Spleen (tissue), 11 donors: ENCODE data around the gene NFU1. TPM values are rescaled to one million over a fixed set of nuclear protein-coding genes. Genes with fewer than 3 reads are reported as not detected.

Experiments
- DNase-seq: peaks from one replicate; pipeline ENCODE4 v3.0.0-alpha.2; 2020
- H3K27ac ChIP-seq, 8 donors: fragments of 200-600 bp; sonication (generic) in 7 of 8; 1 replicate in 4 of 8; 2 replicates in 4 of 8; pipeline versions ENCODE4 v1.5.0 to v1.8.0; 2016 to 2021; ENCODE audit warnings: inconsistent platforms in 4 of 8, mild to moderate bottlenecking in 4 of 8, moderate library complexity in 1 of 8
- H3K27me3 ChIP-seq, 7 donors: fragments of 200-600 bp; sonication (generic) in 6 of 7; replicated peaks in 1 of 7; 1 replicate in 4 of 7; 2 replicates in 3 of 7; pipeline versions ENCODE4 v1.5.0 to v1.8.0; 2016 to 2021; ENCODE audit warnings: inconsistent platforms in 3 of 7, mild to moderate bottlenecking in 1 of 7
- H3K36me3 ChIP-seq, 6 donors: fragments of 200-600 bp; sonication (generic) in 5 of 6; 1 replicate in 4 of 6; 2 replicates in 2 of 6; pipeline versions ENCODE4 v1.5.0 to v1.8.0; 2016 to 2021; ENCODE audit warnings: inconsistent platforms in 2 of 6
- H3K4me1 ChIP-seq, 6 donors: fragments of 200-600 bp; sonication (generic) in 5 of 6; 1 replicate in 3 of 6; 2 replicates in 3 of 6; pipeline versions ENCODE4 v1.5.0 to v1.8.0; 2016 to 2021; ENCODE audit warnings: inconsistent platforms in 3 of 6
- H3K4me3 ChIP-seq, 8 donors: fragments of 200-600 bp; sonication (generic) in 7 of 8; 1 replicate in 4 of 8; 2 replicates in 4 of 8; pipeline versions ENCODE4 v1.5.0 to v1.8.0; 2016 to 2021; ENCODE audit warnings: inconsistent platforms in 4 of 8, mild to moderate bottlenecking in 4 of 8, moderate library complexity in 2 of 8
- H3K9me3 ChIP-seq, 8 donors: fragments of 200-600 bp; sonication (generic) in 7 of 8; 1 replicate in 4 of 8; 2 replicates in 4 of 8; pipeline versions ENCODE4 v1.5.0 to v1.8.0; 2016 to 2021; ENCODE audit warnings: inconsistent platforms in 4 of 8
- CTCF ChIP-seq, 11 experiments: fragments of 200-600 bp in 7 of 11; fragments of 450-650 bp in 4 of 11; sonication (generic) in 4 of 11; IDR thresholded peaks in 8 of 11; conservative IDR thresholded peaks in 3 of 11; 1 replicate in 7 of 11; 2 replicates in 4 of 11; pipeline versions ENCODE4 v1.4.0 to v1.8.0; 2016 to 2021; ENCODE audit warnings: antibody characterized with exemption in 11 of 11, inconsistent platforms in 4 of 11, mild to moderate bottlenecking in 1 of 11
- POLR2A ChIP-seq, 3 donors: fragments of 450-650 bp; IDR thresholded peaks; one replicate each; pipeline ENCODE4 v1.5.1; 2017; ENCODE audit warnings: antibody characterized with exemption in 3 of 3, mild to moderate bottlenecking in 1 of 3
- POLR2AphosphoS5 ChIP-seq, 3 donors: sonication (generic); formaldehyde crosslinking; IDR thresholded peaks; one replicate each; pipeline ENCODE4 v1.5.1; 2017; ENCODE audit warnings: antibody characterized with exemption in 3 of 3
- WGBS, 5 donors: extraction: QIAGEN DNeasy Blood & Tissue Kit in 3 of 5; methylation state at CpG; one replicate each; pipeline versions ENCODE4 v1.1.5 to v1.1.7; 2013 to 2018; 5-methylcytosine and 5-hydroxymethylcytosine counted together
- intact Hi-C: fragments of 100-400 bp; cut with DNase I; formaldehyde crosslinking; loops from one replicate; pipeline ENCODE4 v1.15.0; 2023; ENCODE audit warnings: low total_unique reads
- polyA plus RNA-seq, 3 donors: library from polyadenylated mRNA; stranded (reverse); fragments of 200-250 nt; gene quantifications; one replicate each; pipeline ENCODE4 v1.2.1, GENCODE V29; 2013
- total RNA-seq, 7 donors: library from RNA; depleted of rRNA in 3 of 7; stranded (reverse); fragments of >200 nt in 3 of 7; fragmentation: NEBNext Ultra II Directional in 4 of 7; extraction: Animal tissue kit (Norgen Biotek cat#: 25700) in 4 of 7; gene quantifications; one replicate each; pipeline versions ENCODE4 v1.1.0 to v1.2.1, GENCODE V29; 2016 to 2021
- donor health status: healthy with polysubstance abuse.
- donor health status: DM: no; HTN: no; CAD: no; lungs with moderate emphysema.
- donor health status: DM: no; HTN: no; CAD: no.
- donor health status: Bipolar disorder and iron deficiency.
- donor health status: healthy.
- donor health status: DM: no; HTN: no; CAD: no.
- donor health status: DM: yes; HTN: yes; CAD: no.

Gene NFU1
- total and polyA plus RNA-seq, 10 donors: 24.8 to 53.0 (median 33.2) TPM

- TF ChIP-seq CTCF (IDR thresholded peaks at IDR 0.05 in 8 of 11, conservative IDR thresholded peaks at IDR 0.05 in 3 of 11): no peak
- TF ChIP-seq POLR2AphosphoS5 (IDR thresholded peaks at IDR 0.05): no peak
- Histone ChIP-seq H3K9me3 (no peaks in the 10 kb centered on the region), H3K27ac (no peak overlapping the region), H3K36me3 (peaks cover 0 to 77% (median 36%) of the 10 kb centered on the region in 6 donors), H3K4me3 (no peak overlapping the region), H3K4me1 (no peaks in the 10 kb centered on the region), H3K27me3 (no peaks in the 10 kb centered on the region)
- intact Hi-C loops: no loop called here
- whole genome bisulfite sequencing, 5 donors: 43 to 68% (median 60%) methylated on average over 1 of the region's 1 CpG
- DNase-seq: no peak
Measured at GRCh38 chr2:69395866-69396265, 41.4 kb downstream of the NFU1 start.

- Histone ChIP-seq H3K4me1 (peaks cover 0 to 4% (median 0%) of the 10 kb centered on the region in 6 donors), H3K27ac (no peak overlapping the region), H3K36me3 (peaks cover 0 to 58% (median 24%) of the 10 kb centered on the region in 6 donors), H3K4me3 (no peak overlapping the region), H3K9me3 (no peaks in the 10 kb centered on the region), H3K27me3 (no peaks in the 10 kb centered on the region)
- intact Hi-C loops: no loop called here
- no peak for TF ChIP-seq POLR2AphosphoS5 (IDR thresholded peaks at IDR 0.05)
- no peak for TF ChIP-seq CTCF (IDR thresholded peaks at IDR 0.05 in 8 of 11, conservative IDR thresholded peaks at IDR 0.05 in 3 of 11)
- TF ChIP-seq POLR2A (IDR thresholded peaks at IDR 0.05): no peak
- DNase-seq: no peak
Measured at GRCh38 chr2:69393963-69394362, 43.3 kb downstream of the NFU1 start.

- intact Hi-C loops: no loop called here
- Histone ChIP-seq H3K36me3 (peaks cover 0 to 23% (median 7%) of the 10 kb centered on the region in 6 donors), H3K4me3 (no peak overlapping the region), H3K27ac (no peak overlapping the region), H3K4me1 (peaks cover 6 to 29% (median 18%) of the 10 kb centered on the region in 6 donors), H3K27me3 (no peaks in the 10 kb centered on the region), H3K9me3 (no peaks in the 10 kb centered on the region)
- TF ChIP-seq CTCF (IDR thresholded peaks at IDR 0.05 in 8 of 11, conservative IDR thresholded peaks at IDR 0.05 in 3 of 11) (no peak), POLR2AphosphoS5 (IDR thresholded peaks at IDR 0.05) (no peak), POLR2A (IDR thresholded peaks at IDR 0.05) (no peak)
- 41 to 51% (median 45%) methylated on average over 3 of the region's 3 CpGs for WGBS, 5 donors
- DNase-seq: no peak
Measured at GRCh38 chr2:69390471-69390870, 46.8 kb downstream of the NFU1 start.

GRCh38 chr2:69390001-69390400 is 47.2 kb downstream of the NFU1 start:
- WGBS, 5 donors: 69 to 86% (median 80%) methylated on average over 3 of the region's 3 CpGs
- no peaks in the 10 kb centered on the region for H3K9me3 ChIP-seq
- no peaks in the 10 kb centered on the region for H3K27me3 ChIP-seq
- H3K27ac ChIP-seq: no peak overlapping the region
- H3K4me1 ChIP-seq: peaks cover 8 to 34% (median 21%) of the 10 kb centered on the region in 6 donors
- H3K4me3 ChIP-seq: no peak overlapping the region
- intact Hi-C loops: no loop called here
- H3K36me3 ChIP-seq: peaks cover 0 to 18% (median 5%) of the 10 kb centered on the region in 6 donors
- no peak for TF ChIP-seq POLR2A (IDR thresholded peaks at IDR 0.05)
- TF ChIP-seq POLR2AphosphoS5 (IDR thresholded peaks at IDR 0.05): no peak
- TF ChIP-seq CTCF (IDR thresholded peaks at IDR 0.05 in 8 of 11, conservative IDR thresholded peaks at IDR 0.05 in 3 of 11): no peak
- no peak for DNase-seq
